GM12891 (cell line): Measurements from ENCODE around the gene EML6.

Experiments
- POLR2A ChIP-seq: IDR thresholded peaks from 2 replicates; pipeline ENCODE4 v1.6.1; 2011; ENCODE audit warnings: low read depth, low read length, control low read depth
- POLR2AphosphoS5 ChIP-seq: IDR thresholded peaks from 2 replicates; pipeline ENCODE4 v1.6.1; 2011; ENCODE audit warnings: low read depth, low read length, control low read depth
- POU2F2 ChIP-seq: IDR thresholded peaks from 2 replicates; pipeline ENCODE4 v1.6.1; 2011; ENCODE audit warnings: low read depth, mild to moderate bottlenecking, control low read depth, low read length, moderate library complexity
- SPI1 ChIP-seq: IDR thresholded peaks from 2 replicates; pipeline ENCODE4 v1.6.1; 2011; ENCODE audit warnings: low read depth, low read length, control low read depth
- TAF1 ChIP-seq: IDR thresholded peaks from 2 replicates; pipeline ENCODE4 v1.6.1; 2011; ENCODE audit warnings: low read depth, low read length, control low read depth

- no peak for TF ChIP-seq POLR2A
- no peak for TF ChIP-seq POU2F2
- no peak for TF ChIP-seq POLR2AphosphoS5
- TF ChIP-seq TAF1 = no peak
- no peak for TF ChIP-seq SPI1
These were observed 282.8 kb downstream of the EML6 start for GRCh38 chr2:55006306-55006705.
